ENCODE measurements around the gene DUOXA2.
"Not testable (repeated sequence)": the region's sequence is repeated elsewhere in the genome, so short reads cannot be mapped to it uniquely, and the experiment has no call there.

The DUOXA2 gene

DNA sequence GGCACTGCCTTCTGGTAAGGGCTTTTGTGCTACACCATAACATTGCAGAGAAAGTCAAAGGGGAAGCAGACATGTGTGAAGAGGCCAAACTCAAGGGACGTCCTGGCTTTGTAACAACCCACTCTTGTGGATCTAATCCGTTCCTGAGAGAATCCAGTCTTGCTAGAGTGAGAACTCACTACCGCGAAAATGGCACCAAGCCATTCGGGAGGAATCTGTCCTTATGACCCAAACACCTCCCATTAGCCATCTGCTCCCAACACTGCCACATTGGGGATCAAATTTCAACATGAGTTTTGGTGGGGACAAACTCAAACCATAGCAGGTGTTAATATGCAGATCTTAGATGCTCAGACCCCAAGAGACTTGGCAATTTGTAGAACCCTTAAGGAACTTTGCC is 34.9 kb upstream of the DUOXA2 start:
- H4K20me1 ChIP-seq (ENCODE audit: low read depth, low read length); H3F3A ChIP-seq (ENCODE audit: insufficient read depth); H3K4me3 ChIP-seq (ENCODE audit: insufficient read depth, low read length, poor library complexity, severe bottlenecking); H3K9me3 ChIP-seq (ENCODE audit: insufficient read depth, low read length); H3K79me2 ChIP-seq (ENCODE audit: insufficient read depth, low read length); H3K9me2 ChIP-seq (replicated peaks; ENCODE audit: insufficient read depth, low read length); H3K4me2 ChIP-seq (ENCODE audit: low read depth, low read length, poor library complexity, severe bottlenecking); H3K9ac ChIP-seq (ENCODE audit: low read length); H3K27me3 ChIP-seq (ENCODE audit: low read length); H3K36me3 ChIP-seq (ENCODE audit: low read length); H3K27ac ChIP-seq (ENCODE audit: low read depth, low read length); H2AFZ ChIP-seq (ENCODE audit: low read depth, low read length, severe bottlenecking): not testable (repeated sequence)

DNA sequence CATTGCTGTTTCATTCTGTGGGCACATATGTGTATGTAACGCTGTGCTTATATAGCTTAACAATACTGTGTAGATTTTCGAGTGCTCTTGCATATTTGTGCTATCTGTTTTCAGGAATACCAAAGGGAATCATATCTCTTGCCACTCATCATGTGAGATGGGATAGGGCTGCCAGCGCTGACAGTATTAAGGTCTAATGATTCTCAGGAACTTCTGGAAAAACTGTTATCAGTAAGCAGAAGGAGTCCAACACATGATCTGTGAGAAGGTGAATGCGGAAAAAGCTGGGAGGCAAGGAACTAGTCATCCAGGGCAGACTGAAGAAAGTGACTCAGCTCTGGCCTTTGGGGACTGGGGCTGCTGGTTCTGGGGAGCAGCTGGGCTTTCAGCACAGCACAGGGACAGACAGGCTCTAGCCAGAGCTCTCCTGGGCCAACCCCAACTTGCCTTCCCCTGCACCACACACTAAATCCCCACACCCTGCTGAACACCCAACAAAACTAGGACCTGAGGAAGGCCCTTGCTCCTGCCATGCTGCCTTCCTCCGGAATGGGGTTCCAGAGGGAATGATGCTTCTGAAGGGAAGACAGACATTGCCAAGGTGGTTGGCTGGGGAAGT is 34.4 kb upstream of the DUOXA2 start:
- not testable (repeated sequence) for H2AFZ ChIP-seq (ENCODE audit: low read depth, low read length, severe bottlenecking)

DNA sequence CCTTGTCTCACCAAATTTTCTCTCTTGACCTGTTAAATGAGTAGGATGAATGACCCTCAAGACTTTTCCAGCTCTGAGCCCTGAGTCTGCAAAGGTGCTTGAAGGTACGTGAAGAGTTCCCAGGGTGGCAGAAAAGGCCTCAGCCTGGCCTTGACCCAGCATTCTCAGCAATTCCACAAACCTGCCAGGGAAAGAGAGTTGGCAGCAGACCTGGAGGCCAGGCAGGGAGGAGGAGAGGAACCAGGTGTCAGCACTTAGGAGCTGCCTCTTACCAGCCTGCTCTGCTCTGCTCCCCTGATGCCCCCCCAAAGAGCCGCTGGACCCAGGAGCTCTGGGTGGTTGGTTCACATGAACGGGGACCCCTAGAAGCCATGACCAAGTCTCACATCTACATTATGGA is 33.5 kb upstream of the DUOXA2 start:
- H3K79me2 ChIP-seq (ENCODE audit: insufficient read depth, low read length); H3K4me3 ChIP-seq (ENCODE audit: insufficient read depth, low read length, poor library complexity, severe bottlenecking); H3F3A ChIP-seq (ENCODE audit: insufficient read depth); H3K27ac ChIP-seq (ENCODE audit: low read depth, low read length); H3K9me2 ChIP-seq (replicated peaks; ENCODE audit: insufficient read depth, low read length); H3K9me3 ChIP-seq (ENCODE audit: insufficient read depth, low read length); H2AFZ ChIP-seq (ENCODE audit: low read depth, low read length, severe bottlenecking); H4K20me1 ChIP-seq (ENCODE audit: low read depth, low read length); H3K36me3 ChIP-seq (ENCODE audit: low read length); H3K4me2 ChIP-seq (ENCODE audit: low read depth, low read length, poor library complexity, severe bottlenecking); H3K27me3 ChIP-seq (ENCODE audit: low read length); H3K9ac ChIP-seq (ENCODE audit: low read length): not testable (repeated sequence)

More for the DNA sequence above, 34.4 kb upstream of the DUOXA2 start:
- H3K27me3 ChIP-seq (ENCODE audit: low read length); H3K4me3 ChIP-seq (ENCODE audit: insufficient read depth, low read length, poor library complexity, severe bottlenecking); H3K27ac ChIP-seq (ENCODE audit: low read depth, low read length); H3K79me2 ChIP-seq (ENCODE audit: insufficient read depth, low read length); H3K9me3 ChIP-seq (ENCODE audit: insufficient read depth, low read length); H4K20me1 ChIP-seq (ENCODE audit: low read depth, low read length); H3K4me2 ChIP-seq (ENCODE audit: low read depth, low read length, poor library complexity, severe bottlenecking); H3K9me2 ChIP-seq (replicated peaks; ENCODE audit: insufficient read depth, low read length); H3K36me3 ChIP-seq (ENCODE audit: low read length); H3F3A ChIP-seq (ENCODE audit: insufficient read depth); H3K9ac ChIP-seq (ENCODE audit: low read length): not testable (repeated sequence)

DNA sequence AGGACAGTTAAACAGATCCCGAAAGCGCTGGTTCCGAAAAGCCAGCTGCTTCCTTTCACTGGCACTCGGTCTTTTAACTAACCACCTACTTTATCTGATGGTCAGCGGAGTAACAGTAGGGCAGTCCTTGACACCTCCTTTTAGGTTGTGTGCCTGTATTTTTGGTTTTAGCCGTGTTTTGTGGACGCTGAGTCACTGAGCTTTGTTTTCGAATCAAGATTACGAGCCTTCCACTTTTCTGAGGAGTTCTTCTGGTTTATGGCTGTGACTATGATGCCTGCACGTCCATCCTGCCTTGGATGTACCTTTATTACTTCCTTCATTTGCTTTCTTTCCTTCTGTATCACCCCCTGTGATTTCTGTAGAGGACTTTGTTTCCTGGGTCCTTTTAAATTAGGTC is 31.7 kb upstream of the DUOXA2 start:
- not testable (repeated sequence) for H3K4me3 ChIP-seq (ENCODE audit: insufficient read depth, low read length, poor library complexity, severe bottlenecking); H3K9me3 ChIP-seq (ENCODE audit: insufficient read depth, low read length)

DNA sequence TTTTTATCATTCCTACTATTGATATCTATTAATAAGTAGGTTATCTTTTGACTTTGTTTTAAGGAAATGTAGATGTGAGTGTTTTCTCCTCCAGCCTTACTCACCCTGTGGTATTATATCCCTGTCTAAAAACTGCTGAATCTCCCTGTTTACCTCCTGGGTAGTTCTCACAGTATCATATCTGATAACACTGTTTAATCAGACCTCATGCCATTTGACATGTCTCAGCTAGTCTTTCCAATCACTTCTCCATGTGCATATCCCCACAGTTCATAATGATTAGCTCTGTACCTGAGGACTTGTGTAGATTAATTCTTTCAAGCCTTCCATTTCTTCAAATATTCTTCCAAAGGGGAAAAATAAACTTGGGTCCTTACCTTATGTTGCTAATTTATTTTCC is 30.9 kb upstream of the DUOXA2 start:
- no peaks in the 10 kb centered on the region for H3F3A ChIP-seq (ENCODE audit: insufficient read depth)
- H3K9me3 ChIP-seq (ENCODE audit: insufficient read depth, low read length) = no peaks in the 10 kb centered on the region
- no peaks in the 10 kb centered on the region for H3K9me2 ChIP-seq (replicated peaks; ENCODE audit: insufficient read depth, low read length)
- H3K9ac ChIP-seq (ENCODE audit: low read length) = no peak overlapping the region
- no peak overlapping the region for H2AFZ ChIP-seq (ENCODE audit: low read depth, low read length, severe bottlenecking)
- no peak overlapping the region for H3K4me2 ChIP-seq (ENCODE audit: low read depth, low read length, poor library complexity, severe bottlenecking)
- no peaks in the 10 kb centered on the region for H3K27me3 ChIP-seq (ENCODE audit: low read length)
- no peak overlapping the region for H3K4me3 ChIP-seq (ENCODE audit: insufficient read depth, low read length, poor library complexity, severe bottlenecking)
- no peaks in the 10 kb centered on the region for H3K36me3 ChIP-seq (ENCODE audit: low read length)
- no peaks in the 10 kb centered on the region for H3K79me2 ChIP-seq (ENCODE audit: insufficient read depth, low read length)
- H4K20me1 ChIP-seq (ENCODE audit: low read depth, low read length) = no peaks in the 10 kb centered on the region
- H3K27ac ChIP-seq (ENCODE audit: low read depth, low read length) = no peak overlapping the region
- TF ChIP-seq, protein P1, sequence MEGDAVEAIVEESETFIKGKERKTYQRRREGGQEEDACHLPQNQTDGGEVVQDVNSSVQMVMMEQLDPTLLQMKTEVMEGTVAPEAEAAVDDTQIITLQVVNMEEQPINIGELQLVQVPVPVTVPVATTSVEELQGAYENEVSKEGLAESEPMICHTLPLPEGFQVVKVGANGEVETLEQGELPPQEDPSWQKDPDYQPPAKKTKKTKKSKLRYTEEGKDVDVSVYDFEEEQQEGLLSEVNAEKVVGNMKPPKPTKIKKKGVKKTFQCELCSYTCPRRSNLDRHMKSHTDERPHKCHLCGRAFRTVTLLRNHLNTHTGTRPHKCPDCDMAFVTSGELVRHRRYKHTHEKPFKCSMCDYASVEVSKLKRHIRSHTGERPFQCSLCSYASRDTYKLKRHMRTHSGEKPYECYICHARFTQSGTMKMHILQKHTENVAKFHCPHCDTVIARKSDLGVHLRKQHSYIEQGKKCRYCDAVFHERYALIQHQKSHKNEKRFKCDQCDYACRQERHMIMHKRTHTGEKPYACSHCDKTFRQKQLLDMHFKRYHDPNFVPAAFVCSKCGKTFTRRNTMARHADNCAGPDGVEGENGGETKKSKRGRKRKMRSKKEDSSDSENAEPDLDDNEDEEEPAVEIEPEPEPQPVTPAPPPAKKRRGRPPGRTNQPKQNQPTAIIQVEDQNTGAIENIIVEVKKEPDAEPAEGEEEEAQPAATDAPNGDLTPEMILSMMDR (IDR thresholded peaks at IDR 0.05; ENCODE audit: insufficient read depth, low read length, poor library complexity, severe bottlenecking) = no peak
- TF ChIP-seq EZH2phosphoT487 (conservative IDR thresholded peaks at IDR 0.05; ENCODE audit: low read length) = no peak

More for the DNA sequence above, 31.7 kb upstream of the DUOXA2 start:
- not testable (repeated sequence) for H3K27ac ChIP-seq (ENCODE audit: low read depth, low read length); H3K4me2 ChIP-seq (ENCODE audit: low read depth, low read length, poor library complexity, severe bottlenecking); H3F3A ChIP-seq (ENCODE audit: insufficient read depth); H4K20me1 ChIP-seq (ENCODE audit: low read depth, low read length); H2AFZ ChIP-seq (ENCODE audit: low read depth, low read length, severe bottlenecking); H3K36me3 ChIP-seq (ENCODE audit: low read length); H3K79me2 ChIP-seq (ENCODE audit: insufficient read depth, low read length); H3K9ac ChIP-seq (ENCODE audit: low read length); H3K27me3 ChIP-seq (ENCODE audit: low read length); H3K9me2 ChIP-seq (replicated peaks; ENCODE audit: insufficient read depth, low read length)

All from SU-DHL-6 (cell line).